ENCODE measurements around the gene SLC16A6.
"Not testable (repeated sequence)": the region's sequence is repeated elsewhere in the genome, so short reads cannot be mapped to it uniquely, and the experiment has no call there.

The SLC16A6 gene

GRCh38 chr17:68255731-68256538, 35.0 kb downstream of the SLC16A6 start:
- H3K4me3 ChIP-seq (ENCODE audit: low read length) = no peak overlapping the region
- no peaks in the 10 kb centered on the region for H3K36me3 ChIP-seq (replicated peaks; ENCODE audit: insufficient read depth, low read length)
- no peaks in the 10 kb centered on the region for H3K79me2 ChIP-seq (ENCODE audit: low read length)
- no peak for DNase-seq
- H3K27me3 ChIP-seq (replicated peaks; ENCODE audit: insufficient read depth, low read length) = no peaks in the 10 kb centered on the region
- no peaks in the 10 kb centered on the region for H3K9me3 ChIP-seq (replicated peaks; ENCODE audit: insufficient read depth, low read length)
- no peaks in the 10 kb centered on the region for H4K20me1 ChIP-seq (ENCODE audit: insufficient read depth, low read length)
- no peak overlapping the region for H2AFZ ChIP-seq (ENCODE audit: low read length)
- H3K4me1 ChIP-seq (ENCODE audit: low read length) = peaks cover 15% of the 10 kb centered on the region
- no peak overlapping the region for H3K27ac ChIP-seq (ENCODE audit: low read length)
- H3K9me2 ChIP-seq (replicated peaks; ENCODE audit: insufficient read depth, low read length) = no peaks in the 10 kb centered on the region
- H3K4me2 ChIP-seq (ENCODE audit: low read depth, low read length) = no peak overlapping the region
- TF ChIP-seq, protein P1, sequence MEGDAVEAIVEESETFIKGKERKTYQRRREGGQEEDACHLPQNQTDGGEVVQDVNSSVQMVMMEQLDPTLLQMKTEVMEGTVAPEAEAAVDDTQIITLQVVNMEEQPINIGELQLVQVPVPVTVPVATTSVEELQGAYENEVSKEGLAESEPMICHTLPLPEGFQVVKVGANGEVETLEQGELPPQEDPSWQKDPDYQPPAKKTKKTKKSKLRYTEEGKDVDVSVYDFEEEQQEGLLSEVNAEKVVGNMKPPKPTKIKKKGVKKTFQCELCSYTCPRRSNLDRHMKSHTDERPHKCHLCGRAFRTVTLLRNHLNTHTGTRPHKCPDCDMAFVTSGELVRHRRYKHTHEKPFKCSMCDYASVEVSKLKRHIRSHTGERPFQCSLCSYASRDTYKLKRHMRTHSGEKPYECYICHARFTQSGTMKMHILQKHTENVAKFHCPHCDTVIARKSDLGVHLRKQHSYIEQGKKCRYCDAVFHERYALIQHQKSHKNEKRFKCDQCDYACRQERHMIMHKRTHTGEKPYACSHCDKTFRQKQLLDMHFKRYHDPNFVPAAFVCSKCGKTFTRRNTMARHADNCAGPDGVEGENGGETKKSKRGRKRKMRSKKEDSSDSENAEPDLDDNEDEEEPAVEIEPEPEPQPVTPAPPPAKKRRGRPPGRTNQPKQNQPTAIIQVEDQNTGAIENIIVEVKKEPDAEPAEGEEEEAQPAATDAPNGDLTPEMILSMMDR (IDR thresholded peaks at IDR 0.05; ENCODE audit: low read length) = no peak
- no peak for TF ChIP-seq EZH2phosphoT487 (IDR thresholded peaks at IDR 0.05; ENCODE audit: low read length)
- TF ChIP-seq EZH2 (optimal IDR thresholded peaks at IDR 0.05; ENCODE audit: low read depth, low read length) = no peak
- no peak overlapping the region for H3K9ac ChIP-seq (ENCODE audit: low read length)
- H3F3A ChIP-seq (ENCODE audit: insufficient read depth, low read length) = peaks cover 4% of the 10 kb centered on the region; the same call in 1 of the 2 replicates

DNA sequence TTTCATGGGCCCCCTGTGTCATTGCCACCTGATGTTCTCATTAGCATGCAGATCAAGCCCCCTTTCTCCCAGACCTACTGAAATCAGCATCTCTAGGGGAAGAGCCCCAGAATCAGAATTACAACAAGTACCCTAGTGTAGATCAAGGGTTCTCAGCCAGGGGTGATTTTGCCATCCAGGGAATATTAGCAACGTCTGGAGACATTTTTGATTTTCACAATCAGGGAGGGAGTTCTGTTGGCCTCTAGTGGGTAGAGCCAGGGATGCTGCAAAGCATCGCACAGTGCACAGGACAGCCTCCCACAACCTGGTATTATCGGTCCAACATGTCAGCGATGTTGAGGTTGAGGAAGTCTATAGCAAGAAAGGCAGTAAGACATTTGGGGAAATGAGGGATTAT, 35.8 kb downstream of the SLC16A6 start:
- Histone ChIP-seq H3K36me3 (replicated peaks; ENCODE audit: insufficient read depth, low read length) (no peaks in the 10 kb centered on the region), H3K27ac (ENCODE audit: low read length) (no peak overlapping the region), H3K27me3 (replicated peaks; ENCODE audit: insufficient read depth, low read length) (no peaks in the 10 kb centered on the region), H3K9me3 (replicated peaks; ENCODE audit: insufficient read depth, low read length) (no peaks in the 10 kb centered on the region), H2AFZ (ENCODE audit: low read length) (no peak overlapping the region), H3K4me1 (ENCODE audit: low read length) (peaks cover 14% of the 10 kb centered on the region), H3K9me2 (replicated peaks; ENCODE audit: insufficient read depth, low read length) (no peaks in the 10 kb centered on the region), H3K4me3 (ENCODE audit: low read length) (no peak overlapping the region), H3K79me2 (ENCODE audit: low read length) (no peaks in the 10 kb centered on the region), H3K4me2 (ENCODE audit: low read depth, low read length) (no peak overlapping the region), H4K20me1 (ENCODE audit: insufficient read depth, low read length) (no peaks in the 10 kb centered on the region), H3K9ac (ENCODE audit: low read length) (no peak overlapping the region), H3F3A (ENCODE audit: insufficient read depth, low read length) (peaks cover 4% of the 10 kb centered on the region; the same call in 1 of the 2 replicates)
- DNase-seq = no peak
- TF ChIP-seq, protein P1 (IDR thresholded peaks at IDR 0.05; ENCODE audit: low read length) = no peak
- TF ChIP-seq EZH2 (optimal IDR thresholded peaks at IDR 0.05; ENCODE audit: low read depth, low read length) (no peak), EZH2phosphoT487 (IDR thresholded peaks at IDR 0.05; ENCODE audit: low read length) (no peak)

DNA sequence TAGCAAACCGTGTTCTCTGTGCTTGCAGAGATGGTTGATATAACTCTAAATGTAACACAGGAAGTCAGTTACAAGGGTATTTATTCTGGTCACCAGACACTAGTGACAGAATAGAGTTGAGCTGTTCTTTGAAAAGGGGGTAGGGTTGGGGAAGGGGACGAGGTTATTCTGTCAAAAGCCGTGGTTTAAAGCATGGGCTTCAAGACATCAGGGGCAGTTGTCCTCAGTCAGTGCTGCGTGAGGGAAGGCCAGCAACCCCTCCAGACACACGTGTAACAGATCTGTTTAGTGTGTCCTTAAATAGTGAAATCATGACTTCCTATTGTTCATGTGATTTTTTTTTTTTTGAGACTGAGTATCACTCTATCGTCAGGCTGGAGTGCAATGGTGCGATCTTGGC, 37.5 kb downstream of the SLC16A6 start:
- not testable (repeated sequence) for H3K9me2 ChIP-seq (replicated peaks; ENCODE audit: insufficient read depth, low read length); H3K9me3 ChIP-seq (replicated peaks; ENCODE audit: insufficient read depth, low read length); H3K36me3 ChIP-seq (replicated peaks; ENCODE audit: insufficient read depth, low read length); H3K4me2 ChIP-seq (ENCODE audit: low read depth, low read length); H3K27me3 ChIP-seq (replicated peaks; ENCODE audit: insufficient read depth, low read length); DNase-seq; H2AFZ ChIP-seq (ENCODE audit: low read length); H3K27ac ChIP-seq (ENCODE audit: low read length); H4K20me1 ChIP-seq (ENCODE audit: insufficient read depth, low read length); H3K4me3 ChIP-seq (ENCODE audit: low read length); H3F3A ChIP-seq (ENCODE audit: insufficient read depth, low read length); H3K9ac ChIP-seq (ENCODE audit: low read length)
- peaks cover 12% of the 10 kb centered on the region for H3K79me2 ChIP-seq (ENCODE audit: low read length)
- H3K4me1 ChIP-seq (ENCODE audit: low read length) = peaks cover 12% of the 10 kb centered on the region

DNA sequence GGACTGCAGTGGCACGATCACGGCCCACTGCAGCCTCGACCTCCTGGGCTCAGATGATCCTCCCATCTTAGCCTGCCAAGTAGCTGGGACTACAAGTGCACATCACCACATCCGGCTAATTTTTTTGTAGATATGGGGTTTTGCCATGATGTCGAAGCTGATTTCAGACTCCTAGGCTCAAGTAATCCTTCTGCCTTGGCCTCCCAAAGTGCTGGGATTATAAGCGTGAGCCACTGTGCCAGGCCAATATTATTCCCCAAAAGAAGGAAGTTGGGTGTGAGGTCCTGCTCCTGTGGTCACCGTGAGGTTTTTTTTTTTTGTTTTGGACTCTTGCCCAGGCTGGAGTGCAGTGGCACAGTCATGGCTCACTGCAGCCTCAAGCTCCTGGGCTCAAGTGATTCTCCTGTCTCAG, 41.6 kb downstream of the SLC16A6 start:
- no peaks in the 10 kb centered on the region for H4K20me1 ChIP-seq (ENCODE audit: insufficient read depth, low read length)
- H3K9me3 ChIP-seq (replicated peaks; ENCODE audit: insufficient read depth, low read length) = no peaks in the 10 kb centered on the region
- no peak overlapping the region for H3K9ac ChIP-seq (ENCODE audit: low read length)
- H3F3A ChIP-seq (ENCODE audit: insufficient read depth, low read length) = no peaks in the 10 kb centered on the region
- no peak overlapping the region for H2AFZ ChIP-seq (ENCODE audit: low read length)
- no peak overlapping the region for H3K4me2 ChIP-seq (ENCODE audit: low read depth, low read length)
- H3K27me3 ChIP-seq (replicated peaks; ENCODE audit: insufficient read depth, low read length) = no peaks in the 10 kb centered on the region
- peaks cover 11% of the 10 kb centered on the region for H3K4me1 ChIP-seq (ENCODE audit: low read length)
- DNase-seq = no peak
- no peak overlapping the region for H3K4me3 ChIP-seq (ENCODE audit: low read length)
- peaks cover 16% of the 10 kb centered on the region for H3K79me2 ChIP-seq (ENCODE audit: low read length)
- H3K27ac ChIP-seq (ENCODE audit: low read length) = no peak overlapping the region
- TF ChIP-seq, protein P1 (IDR thresholded peaks at IDR 0.05; ENCODE audit: low read length) = no peak
- TF ChIP-seq EZH2 (optimal IDR thresholded peaks at IDR 0.05; ENCODE audit: low read depth, low read length) (no peak), EZH2phosphoT487 (IDR thresholded peaks at IDR 0.05; ENCODE audit: low read length) (no peak)
- H3K36me3 ChIP-seq (replicated peaks; ENCODE audit: insufficient read depth, low read length) = no peaks in the 10 kb centered on the region
- H3K9me2 ChIP-seq (replicated peaks; ENCODE audit: insufficient read depth, low read length) = no peaks in the 10 kb centered on the region

Measured in MM.1S (cell line).